Right lung (tissue), 10 donors: ENCODE results near the gene OR51F1. TPM values are rescaled to one million over a fixed set of nuclear protein-coding genes. Genes with fewer than 3 reads are reported as not detected.
"Not testable (repeated sequence)": the region's sequence is repeated elsewhere in the genome, so short reads cannot be mapped to it uniquely, and the experiment has no call there.

ENCODE experiments used
- DNase-seq, 2 donors: peaks; one replicate each; pipeline ENCODE4 v3.0.0-alpha.2; 2013
- long read RNA-seq, 8 donors: transcript quantifications; one replicate each; lab custom pipeline, GENCODE V29; 2026
- polyA plus RNA-seq, 5 donors: library from polyadenylated mRNA; unstranded; fragments of 120-200 nt; gene quantifications; one replicate each; pipeline versions ENCODE4 v1.2.1 to v1.2.3, GENCODE V29; 2013; ENCODE audit warnings: inconsistent platforms in 1 of 5, low replicate concordance in 1 of 5; ENCODE audit not compliant: insufficient read length in 5 of 5, insufficient read depth in 1 of 5

OR51F1 gene, protein sequence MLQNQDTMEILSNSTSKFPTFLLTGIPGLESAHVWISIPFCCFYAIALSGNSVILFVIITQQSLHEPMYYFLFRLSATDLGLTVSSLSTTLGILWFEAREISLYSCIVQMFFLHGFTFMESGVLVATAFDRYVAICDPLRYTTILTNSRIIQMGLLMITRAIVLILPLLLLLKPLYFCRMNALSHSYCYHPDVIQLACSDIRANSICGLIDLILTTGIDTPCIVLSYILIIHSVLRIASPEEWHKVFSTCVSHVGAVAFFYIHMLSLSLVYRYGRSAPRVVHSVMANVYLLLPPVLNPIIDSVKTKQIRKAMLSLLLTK
- polyA plus RNA-seq, result not detected
- long read RNA-seq, donor 1, result 0 reads
- long read RNA-seq, donor 2, result 0 reads
- long read RNA-seq, donor 3, result 0 reads
- long read RNA-seq, donor 4, result 0 reads
- long read RNA-seq, donor 5, result 0 reads
- long read RNA-seq, donor 6, result 0 reads
- long read RNA-seq, donor 7, result 0 reads
- long read RNA-seq, donor 8, result 0 reads

GRCh38 chr11:4769838-4770237 is at the start of gene OR51F1:
OR51F1 (minus strand) TSS chr11:4769938; CDS start chr11:4769938, 0 bp downstream.
- no peak for DNase-seq

- DNase-seq, result no peak
Observed at GRCh38 chr11:4809246-4809645, 39.5 kb upstream of the OR51F1 start.

GRCh38 chr11:4808476-4808875 is 38.7 kb upstream of the OR51F1 start:
- DNase-seq, result no peak

DNA sequence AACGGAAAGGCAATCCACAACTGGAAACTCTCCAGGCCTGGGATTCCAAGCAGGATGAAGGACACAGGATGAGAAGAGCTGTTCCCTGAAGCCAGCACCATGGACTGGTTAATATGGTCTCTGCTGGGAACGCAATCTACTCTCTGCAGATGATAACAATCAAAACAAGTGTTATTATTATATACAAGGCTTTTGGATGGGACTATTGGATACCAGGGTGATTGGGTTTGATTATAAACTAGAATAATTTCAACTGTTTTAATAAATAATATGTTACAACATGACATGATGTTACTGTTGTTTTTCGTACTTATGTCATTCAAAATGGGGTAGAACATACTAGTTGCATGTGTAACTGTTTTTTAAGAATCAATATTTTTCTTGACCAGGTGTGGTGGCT is 34.5 kb upstream of the OR51F1 start, which contains the start of gene OR52R1:
TSS of gene OR52R1 (minus strand) at position 101 of the 400 bp plus-strand sequence. CDS start at position 101, 0 bp downstream.
- no peak for DNase-seq

DNA sequence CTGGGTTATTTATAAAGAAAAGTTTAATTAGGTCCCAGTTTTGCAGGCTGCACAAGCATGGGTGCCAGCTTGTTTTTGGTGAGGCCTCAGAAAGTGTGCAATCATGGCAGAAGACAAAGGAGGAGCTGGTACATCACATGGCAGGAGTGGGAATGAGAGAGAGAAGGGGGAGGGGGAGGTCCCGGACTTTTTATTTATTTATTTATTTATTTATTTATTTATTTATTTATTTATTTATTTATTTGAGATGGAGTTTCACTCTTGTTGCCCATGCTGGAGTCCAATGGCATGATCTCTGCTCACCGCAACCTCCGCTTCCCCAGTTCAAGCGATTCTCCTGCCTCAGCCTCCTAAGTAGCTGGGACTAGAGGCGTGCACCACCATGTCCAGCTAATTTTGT is 31.6 kb upstream of the OR51F1 start:
- DNase-seq, result not testable (repeated sequence)

DNA sequence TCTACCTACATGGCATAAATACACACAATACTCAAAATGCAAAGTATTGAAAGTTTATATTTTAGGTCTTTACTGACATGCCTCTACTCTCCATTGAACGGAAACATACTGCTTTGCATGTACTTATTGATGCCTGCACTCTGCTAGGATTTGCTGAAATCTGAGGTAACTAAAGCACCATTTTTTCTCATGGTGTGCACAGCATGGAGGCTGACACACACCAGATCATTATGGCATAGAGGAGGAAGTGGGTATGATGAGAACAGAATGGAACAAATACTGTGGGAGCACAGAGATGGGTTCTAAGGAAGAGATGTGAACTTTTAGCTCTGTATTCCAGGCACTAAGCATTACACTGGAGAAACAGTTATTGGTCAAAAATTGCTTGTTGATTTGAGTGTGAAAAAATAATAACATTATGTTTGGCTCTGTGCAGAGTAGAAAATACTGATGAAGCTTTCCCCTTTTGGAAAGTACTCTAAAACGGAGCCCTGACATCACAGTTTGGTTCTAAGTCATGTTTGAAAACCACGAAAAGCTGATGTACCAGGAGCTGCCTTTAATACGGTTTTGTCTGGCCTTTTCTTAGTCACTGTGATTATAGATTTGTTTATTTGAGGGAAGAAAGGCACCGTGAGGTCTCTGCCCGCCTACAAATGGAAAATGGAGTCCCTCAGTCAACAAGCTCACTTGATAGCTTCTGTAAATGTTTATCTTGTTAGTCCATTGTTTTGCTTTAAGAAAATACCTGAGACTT is 28.9 kb upstream of the OR51F1 start:
- DNase-seq, result no peak

DNA sequence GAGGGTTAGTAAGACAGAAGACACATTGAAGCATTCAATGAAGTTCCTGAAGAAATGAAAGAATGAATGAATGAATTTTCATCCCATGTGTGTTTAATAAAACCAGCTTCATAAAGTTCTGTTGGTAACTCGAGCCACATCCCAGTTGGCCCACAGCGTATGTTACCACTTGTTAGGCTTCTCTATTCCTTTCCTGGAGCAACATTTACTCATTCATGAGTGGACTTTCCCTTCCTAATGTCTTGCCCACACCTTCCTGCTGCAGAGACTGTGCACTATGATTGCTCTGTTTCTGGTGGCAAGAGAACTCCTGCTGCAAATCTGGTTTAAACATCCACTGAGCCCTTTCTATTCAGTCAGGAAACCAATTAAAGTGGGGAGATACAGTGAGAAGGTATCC is 27.5 kb upstream of the OR51F1 start:
- DNase-seq, result no peak

GRCh38 chr11:4782454-4782853 is 12.7 kb upstream of the OR51F1 start:
- no peak for DNase-seq

- no peak for DNase-seq
Observed at GRCh38 chr11:4768094-4768493, 1.6 kb downstream of the OR51F1 start.

DNA sequence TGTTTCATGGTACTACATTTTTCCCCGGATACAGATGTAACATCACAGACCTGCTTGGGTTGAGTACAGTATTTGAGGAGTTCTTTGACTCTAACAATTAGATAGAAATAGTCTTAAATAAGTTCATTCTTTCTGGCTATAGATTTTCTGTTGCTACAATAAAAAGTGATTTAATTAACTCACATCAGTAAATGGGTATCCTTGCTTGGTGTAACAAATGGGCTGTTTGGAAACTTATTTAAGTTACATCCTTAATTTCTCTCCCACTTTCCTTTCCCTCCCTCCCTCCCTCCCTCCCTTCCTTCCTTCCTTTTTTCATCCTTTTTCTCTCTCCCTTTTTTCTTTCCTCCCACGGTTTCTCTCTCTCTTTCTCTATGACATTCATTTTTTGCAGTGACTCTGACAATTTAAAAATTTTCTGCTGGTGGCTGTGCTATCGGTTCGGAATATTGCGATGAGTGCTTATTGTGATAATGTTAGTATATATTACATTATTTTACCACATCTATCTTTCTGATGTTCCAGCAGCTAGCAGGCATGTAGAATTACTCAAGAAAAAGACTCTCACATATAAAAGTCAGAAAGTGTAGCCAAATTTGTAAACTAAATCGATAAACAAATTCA is 3.2 kb downstream of the OR51F1 start:
- no peak for DNase-seq

- no peak for DNase-seq
Observed at GRCh38 chr11:4763096-4763495, 6.6 kb downstream of the OR51F1 start.

- DNase-seq, result no peak
Observed at GRCh38 chr11:4751201-4751600, 18.5 kb downstream of the OR51F1 start.

GRCh38 chr11:4748438-4748837 is 21.3 kb downstream of the OR51F1 start:
- no peak for DNase-seq

DNA sequence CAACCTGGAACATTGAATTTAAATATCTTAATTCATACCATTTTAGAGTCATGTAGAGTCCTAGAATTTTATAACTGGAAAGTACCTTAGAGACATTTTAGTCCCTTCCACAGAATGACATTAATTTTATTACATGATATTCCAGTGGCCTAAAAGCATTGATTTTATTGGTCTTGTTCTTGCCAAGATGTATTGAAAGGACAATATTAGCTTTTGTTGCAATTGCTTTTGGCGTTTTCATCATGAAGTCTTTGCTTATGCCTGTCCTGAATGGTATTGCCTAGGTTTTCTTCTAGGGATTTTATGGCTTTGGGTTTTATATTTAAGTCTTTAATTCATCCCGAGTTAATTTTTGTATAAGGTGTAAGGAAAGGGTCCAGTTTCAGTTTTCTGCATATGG is 29.0 kb downstream of the OR51F1 start:
- DNase-seq, result no peak

DNA sequence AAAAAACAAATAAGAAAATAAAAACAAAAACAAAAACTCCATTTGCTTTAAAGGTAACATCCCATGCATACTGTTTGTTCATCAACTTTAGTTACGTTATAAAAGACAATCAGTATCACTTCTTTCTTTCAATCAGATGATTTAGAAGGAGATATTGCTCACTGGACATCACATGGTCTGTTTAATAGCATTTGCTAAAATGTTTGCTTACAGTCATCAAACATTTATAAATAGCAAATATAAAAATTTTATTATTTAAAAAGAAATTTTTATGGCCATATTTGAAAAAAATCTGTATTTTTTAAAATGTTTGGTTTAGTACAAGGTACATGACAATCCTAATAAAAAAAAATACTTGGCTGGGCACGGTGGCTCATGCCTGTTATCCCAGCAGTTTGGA is 42.6 kb downstream of the OR51F1 start:
- no peak for DNase-seq

GRCh38 chr11:4722616-4723534 is 46.9 kb downstream of the OR51F1 start:
- DNase-seq, result not testable (repeated sequence)

Other genes with a start within 250 kb of the OR51F1 start
- not detected for gene OR52M1, start 224.7 kb downstream of the OR51F1 start, polyA plus RNA-seq
- under 1 TPM in 1 of 5 donors, not detected in 4; 0.06 TPM for gene OR52I2, start 188.2 kb downstream of the OR51F1 start, polyA plus RNA-seq
- under 1 TPM; 0.04 to 0.12 (median 0.10) TPM for gene OR52I1, start 175.9 kb downstream of the OR51F1 start, polyA plus RNA-seq
- gene TRIM68, start 161.7 kb downstream of the OR51F1 start, polyA plus RNA-seq, result 10 to 100 TPM; 15.9 to 22.1 (median 19.6) TPM
- not detected for gene OR51D1, start 132.5 kb downstream of the OR51F1 start, polyA plus RNA-seq
- under 1 TPM; 0.33 to 0.49 (median 0.36) TPM for gene OR51E1, start 126.0 kb downstream of the OR51F1 start, polyA plus RNA-seq
- gene OR51E2, start 72.1 kb downstream of the OR51F1 start, polyA plus RNA-seq, result under 1 TPM; 0.09 to 0.28 (median 0.14) TPM
- under 1 TPM in 1 of 5 donors, not detected in 4; 0.18 TPM for gene MMP26, start 65.2 kb downstream of the OR51F1 start, polyA plus RNA-seq
- gene OR52R1, start 34.4 kb upstream of the OR51F1 start, polyA plus RNA-seq, result not detected
- gene OR51F2, start 51.4 kb upstream of the OR51F1 start, polyA plus RNA-seq, result not detected
- not detected for gene OR51S1, start 79.3 kb upstream of the OR51F1 start, polyA plus RNA-seq
- gene OR51T1, start 112.0 kb upstream of the OR51F1 start, polyA plus RNA-seq, result not detected
- not detected for gene OR51A7, start 133.8 kb upstream of the OR51F1 start, polyA plus RNA-seq
- not detected for gene OR51G2, start 149.4 kb upstream of the OR51F1 start, polyA plus RNA-seq
- not detected for gene OR51G1, start 154.4 kb upstream of the OR51F1 start, polyA plus RNA-seq
- gene OR51A4, start 177.7 kb upstream of the OR51F1 start, polyA plus RNA-seq, result not detected
- gene OR51A2, start 185.8 kb upstream of the OR51F1 start, polyA plus RNA-seq, result not detected
- under 1 TPM; 0.01 to 0.04 (median 0.04) TPM for gene OR51L1, start 224.9 kb upstream of the OR51F1 start, polyA plus RNA-seq